NCI-H1436 (cell line): Measurements from ENCODE around the gene TUBB8B.
"Not testable (repeated sequence)": the region's sequence is repeated elsewhere in the genome, so short reads cannot be mapped to it uniquely, and the experiment has no call there.

Experiments
- DNase-seq: peaks from one replicate; lab custom pipeline; 2025; lab: John Stamatoyannopoulos, UW

Gene TUBB8B

DNA sequence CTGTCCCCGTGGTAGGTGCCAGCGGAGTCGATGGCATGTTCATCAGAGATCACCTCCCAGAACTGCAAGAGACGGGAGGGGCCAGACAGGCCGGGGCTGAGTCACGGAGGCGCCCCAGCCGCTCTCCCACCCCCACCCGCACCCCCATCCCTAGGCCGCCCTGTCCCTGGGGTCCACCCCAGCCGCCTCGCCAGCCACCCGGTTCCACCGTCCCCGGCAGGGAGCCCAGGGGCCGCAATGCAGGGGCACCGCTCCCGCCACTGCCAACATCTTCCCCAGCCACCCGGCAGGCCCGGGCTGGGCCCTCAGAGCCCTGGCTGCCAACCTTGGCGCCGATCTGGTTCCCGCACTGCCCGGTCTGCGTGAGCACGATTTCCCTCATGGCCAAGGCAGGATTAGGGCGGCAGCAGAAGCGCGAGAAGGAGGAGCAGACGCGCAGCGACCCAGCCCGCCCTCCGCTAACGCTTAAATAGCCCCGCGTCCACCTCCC lies at the start of gene TUBB8B:
TUBB8B (minus strand) TSS at position 440 of the 490 bp plus-strand sequence; CDS start at position 382, 58 bp downstream.
- not testable (repeated sequence) for DNase-seq

DNA sequence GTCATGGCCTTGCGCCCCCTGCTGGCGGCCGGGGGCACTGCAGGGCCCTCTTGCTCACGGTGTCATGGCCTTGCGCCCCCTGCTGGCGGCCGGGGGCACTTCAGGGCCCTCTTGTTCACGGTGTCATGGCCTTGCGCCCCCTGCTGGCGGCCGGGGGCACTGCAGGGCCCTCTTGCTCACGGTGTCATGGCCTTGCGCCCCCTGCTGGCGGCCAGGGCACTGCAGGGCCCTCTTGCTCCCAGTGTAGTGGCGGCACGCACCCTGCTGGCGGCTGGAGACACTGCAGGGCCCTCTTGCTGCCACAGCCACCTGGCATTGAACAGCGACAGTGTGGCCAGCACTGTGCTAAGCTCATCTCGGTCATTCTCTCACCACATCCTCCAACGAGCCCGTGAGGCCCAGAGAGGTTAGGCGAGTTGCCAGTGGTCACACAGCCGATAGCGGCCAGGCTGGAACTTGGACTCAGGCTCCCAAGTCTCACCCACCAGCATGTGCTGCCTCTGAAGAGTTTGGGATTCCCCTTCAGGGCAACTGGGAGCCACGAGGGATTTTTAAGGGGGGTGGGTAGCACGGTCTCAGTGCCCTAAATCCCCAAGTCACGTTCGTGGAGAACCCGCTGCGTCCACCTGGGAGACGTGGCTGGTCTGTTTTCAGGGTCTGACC lies 48.0 kb upstream of the TUBB8B start:
- not testable (repeated sequence) for DNase-seq

DNA sequence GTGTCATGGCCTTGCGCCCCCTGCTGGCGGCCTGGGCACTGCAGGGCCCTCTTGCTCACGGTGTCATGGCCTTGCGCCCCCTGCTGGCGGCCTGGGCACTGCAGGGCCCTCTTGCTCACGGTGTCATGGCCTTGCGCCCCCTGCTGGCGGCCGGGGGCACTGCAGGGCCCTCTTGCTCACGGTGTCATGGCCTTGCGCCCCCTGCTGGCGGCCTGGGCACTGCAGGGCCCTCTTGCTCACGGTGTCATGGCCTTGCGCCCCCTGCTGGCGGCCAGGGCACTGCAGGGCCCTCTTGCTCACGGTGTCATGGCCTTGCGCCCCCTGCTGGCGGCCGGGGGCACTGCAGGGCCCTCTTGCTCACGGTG lies 47.3 kb upstream of the TUBB8B start:
- DNase-seq, result not testable (repeated sequence)

DNA sequence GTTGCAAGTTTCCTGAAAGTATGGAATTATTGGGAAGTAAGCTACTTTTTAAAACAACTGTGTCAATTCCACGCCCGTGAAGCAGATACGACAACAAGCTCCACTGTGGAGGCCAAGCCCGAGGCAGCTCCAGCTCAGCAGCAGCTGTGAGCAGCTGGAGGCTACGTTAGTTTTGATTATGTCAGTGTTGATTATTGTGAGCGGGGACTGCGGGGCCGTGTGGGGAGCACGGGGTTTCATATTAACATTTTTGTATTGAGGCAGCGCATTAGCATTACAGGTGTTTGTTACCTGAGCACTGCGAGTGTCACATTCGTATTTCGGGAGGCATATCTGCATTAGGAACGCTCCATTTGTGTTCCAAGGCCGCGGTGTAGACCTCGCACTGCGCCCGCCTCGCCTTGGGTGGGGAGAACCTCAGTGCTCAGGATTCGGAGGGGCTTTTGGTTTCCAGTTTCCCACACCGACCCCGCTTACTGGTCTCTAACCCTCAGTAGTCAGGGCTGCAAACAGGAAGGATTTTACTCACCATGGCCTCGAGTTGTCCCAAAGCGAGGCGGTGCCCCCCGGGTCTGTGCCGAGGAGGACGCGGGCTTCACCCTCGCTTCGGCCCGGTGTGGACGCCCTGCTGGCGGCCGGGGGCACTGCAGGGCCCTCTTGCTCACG lies 46.8 kb upstream of the TUBB8B start:
- not testable (repeated sequence) for DNase-seq

DNA sequence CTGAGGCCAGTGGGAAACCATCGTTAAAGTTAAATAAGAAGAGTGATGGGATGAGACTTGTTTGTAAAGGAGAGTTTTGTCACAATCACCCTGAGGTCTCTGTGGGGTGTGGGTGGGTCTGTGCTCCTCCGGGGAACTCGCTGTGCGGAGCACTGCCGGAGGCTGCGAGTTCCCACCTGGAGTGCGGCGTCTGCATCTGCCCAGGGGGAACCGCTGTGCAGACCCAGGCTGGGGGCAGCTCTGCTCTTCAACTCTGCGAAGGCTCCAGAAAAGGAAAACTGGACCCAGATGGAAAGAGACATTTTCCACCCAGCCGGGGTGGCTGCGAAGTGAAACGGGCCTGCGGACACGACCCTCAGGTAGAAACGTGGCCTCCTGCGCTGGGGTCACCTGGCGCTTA lies 46.2 kb upstream of the TUBB8B start:
- DNase-seq, result not testable (repeated sequence)

DNA sequence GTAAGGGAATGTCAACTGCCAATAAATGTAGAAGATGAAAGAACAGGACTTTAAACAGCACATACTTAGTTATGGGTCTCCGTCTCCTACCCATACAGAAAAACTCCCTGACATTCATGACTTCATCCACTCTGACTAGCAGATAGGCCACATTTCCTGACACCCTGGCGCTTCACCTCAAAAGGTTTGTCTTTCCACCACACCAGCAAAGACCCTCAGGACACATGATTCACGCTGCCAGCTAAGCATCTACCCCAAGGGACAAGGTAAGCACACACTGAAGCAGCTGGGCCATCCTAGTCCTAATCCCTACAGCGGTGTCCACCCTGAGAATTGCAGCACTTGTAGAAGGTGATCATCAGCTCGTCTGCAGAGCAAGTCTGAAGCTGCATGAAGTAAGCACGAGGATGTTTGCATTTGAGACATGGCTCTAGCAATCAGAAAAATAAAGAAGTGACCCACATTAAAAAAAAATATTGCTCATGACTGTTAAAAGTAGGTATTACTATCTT lies 44.5 kb upstream of the TUBB8B start:
- not testable (repeated sequence) for DNase-seq

DNA sequence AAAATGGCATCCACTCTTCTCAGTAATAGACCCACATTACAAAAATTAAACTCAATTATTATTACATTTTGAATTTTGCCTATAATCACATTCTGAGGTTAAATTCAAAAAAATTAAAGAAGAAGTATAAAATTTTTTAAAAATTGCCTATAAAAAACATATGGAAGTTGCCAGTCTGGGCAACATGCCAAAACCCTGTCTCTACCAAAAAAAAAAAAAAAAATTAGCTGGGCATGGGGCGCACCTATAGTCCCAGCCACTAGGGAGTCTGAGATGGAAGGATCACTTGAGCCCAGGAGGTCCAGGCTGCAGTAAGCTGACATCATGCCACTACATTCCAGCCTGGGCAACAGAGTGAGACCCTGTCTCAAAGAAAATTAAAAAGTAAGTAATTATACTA lies 42.1 kb upstream of the TUBB8B start:
- DNase-seq, result not testable (repeated sequence)

DNA sequence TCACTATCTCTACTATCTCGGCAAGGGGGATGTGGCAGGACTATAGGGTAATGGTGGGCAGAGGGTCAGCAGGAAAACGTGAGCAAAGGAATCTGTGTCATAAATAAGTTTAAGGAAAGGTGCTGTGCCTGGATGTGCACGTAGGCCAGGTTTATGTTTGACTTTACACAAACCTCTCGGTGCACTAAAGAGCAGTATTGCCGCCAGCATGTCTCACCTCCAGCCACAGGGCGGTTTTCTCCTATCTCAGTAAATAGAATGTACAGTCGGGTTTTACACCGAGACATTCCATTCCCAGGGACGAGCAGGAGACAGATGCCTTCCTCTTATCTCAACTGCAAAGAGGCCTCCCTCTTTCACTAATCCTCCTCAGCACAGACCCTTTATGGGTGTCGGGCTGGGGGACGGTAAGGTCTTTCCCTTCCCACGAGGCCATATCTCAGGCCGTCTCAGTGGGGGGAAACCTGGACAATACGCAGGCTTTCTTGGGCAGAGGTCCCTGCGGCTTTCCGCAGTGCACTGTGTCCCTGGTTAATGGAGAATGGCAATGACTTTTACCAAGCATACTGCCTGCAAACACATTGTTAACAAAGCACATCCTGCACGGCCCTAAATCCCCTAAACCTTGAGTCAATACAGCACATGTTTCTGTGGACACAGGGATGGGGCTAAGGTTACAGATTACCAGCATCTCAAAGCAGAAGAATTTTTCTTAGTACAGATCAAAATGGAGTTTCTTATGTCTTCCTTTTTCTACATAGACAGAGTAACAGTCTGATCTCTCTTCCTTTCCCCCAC lies 41.2 kb upstream of the TUBB8B start:
- not testable (repeated sequence) for DNase-seq

DNA sequence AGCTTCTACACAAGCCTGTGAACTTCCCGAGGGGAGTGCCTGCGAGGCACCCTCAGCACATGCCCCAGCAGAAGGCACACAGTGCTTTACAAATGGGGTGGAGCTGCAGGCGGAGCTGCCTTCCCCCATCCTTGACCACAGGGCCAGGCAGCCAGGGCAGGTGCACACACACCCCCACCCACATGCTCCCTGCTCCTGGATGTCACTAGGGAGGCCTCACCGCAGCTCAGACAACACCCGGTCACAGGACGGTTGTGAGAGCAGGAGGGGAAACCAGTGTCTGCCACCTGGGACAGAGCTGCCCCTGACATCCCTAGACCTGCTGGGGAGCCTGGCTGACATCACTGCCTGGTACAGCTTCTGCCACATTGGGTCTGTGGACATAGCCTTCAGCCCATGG lies 39.7 kb upstream of the TUBB8B start:
- not testable (repeated sequence) for DNase-seq

DNA sequence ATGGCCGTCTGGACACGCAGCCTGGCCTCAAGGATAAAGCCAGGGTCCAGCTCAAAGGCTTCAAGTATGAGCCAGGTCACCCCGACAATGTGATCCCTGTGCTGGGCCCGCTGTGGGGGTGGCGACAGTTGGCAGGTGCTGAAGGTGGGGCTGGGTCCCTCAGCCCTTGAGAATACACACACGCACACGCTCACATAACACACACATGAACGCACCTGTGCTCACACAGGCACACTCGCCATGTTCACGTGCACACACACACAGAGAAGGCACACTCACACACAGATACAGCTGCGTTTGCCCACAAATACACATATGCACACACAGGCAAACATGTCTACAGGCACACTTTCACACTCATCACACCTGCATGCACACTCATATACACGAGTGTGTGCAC lies 35.4 kb upstream of the TUBB8B start:
- not testable (repeated sequence) for DNase-seq

DNA sequence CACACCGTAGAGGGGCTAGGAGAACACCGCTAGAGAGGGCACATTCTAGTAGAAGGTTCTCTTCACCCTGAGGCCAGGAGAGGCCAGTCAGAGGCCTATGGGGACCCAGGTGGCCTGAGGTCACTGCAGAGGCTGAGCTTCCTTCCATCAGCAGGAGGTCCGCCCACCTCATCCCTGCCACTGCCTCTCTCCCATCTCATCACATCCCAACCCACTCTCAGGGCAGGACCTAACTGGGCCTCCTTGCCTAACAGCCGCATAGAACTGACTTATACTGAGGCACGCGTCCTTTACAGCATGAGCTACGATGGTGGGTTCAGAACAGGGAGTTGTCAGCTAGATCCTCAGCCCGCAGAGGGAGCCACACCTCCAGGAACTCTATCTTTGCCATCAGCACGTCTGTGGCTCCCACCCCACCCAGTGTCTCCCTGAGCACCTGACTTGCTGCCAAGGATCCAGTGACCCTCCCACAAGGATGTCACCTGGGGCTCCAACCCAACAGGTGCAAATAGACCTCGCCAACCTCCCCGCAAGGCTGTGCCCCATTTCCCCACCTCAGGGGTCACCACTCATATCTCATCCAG lies 33.3 kb upstream of the TUBB8B start:
- DNase-seq, result not testable (repeated sequence)

DNA sequence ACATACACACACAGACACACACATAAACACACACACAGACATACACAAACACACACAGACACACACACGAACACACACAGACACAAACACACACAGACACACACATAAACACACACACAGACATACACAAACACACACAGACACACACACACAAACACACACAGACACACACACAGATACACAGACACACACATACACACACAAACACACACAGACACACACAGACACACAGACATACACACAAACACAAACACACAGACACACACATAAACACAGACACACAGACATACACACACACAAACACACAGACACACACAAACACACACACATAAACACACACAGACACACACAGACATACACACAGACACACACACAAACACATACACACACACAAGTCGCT lies 31.5 kb upstream of the TUBB8B start:
- DNase-seq, result not testable (repeated sequence)

DNA sequence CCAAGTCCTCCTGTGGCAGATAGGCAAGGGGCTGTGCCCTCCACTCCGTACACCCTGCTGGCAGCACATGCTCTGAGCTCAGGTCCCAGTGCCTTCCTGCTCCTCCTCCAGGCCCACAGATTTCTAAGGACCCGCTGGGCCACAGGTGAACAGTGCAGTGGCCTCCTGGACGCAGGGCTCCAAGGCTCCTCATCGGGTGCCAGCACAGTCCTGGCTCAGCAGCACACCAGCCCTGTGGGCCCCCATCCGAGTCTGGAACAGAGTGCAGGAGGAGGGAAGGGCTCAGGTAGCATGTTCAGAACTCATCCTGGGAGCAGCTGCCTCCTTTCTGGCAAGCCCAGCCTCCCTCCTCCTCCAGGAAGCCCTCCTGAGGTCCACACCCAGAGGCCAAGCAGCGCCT lies 30.8 kb upstream of the TUBB8B start:
- not testable (repeated sequence) for DNase-seq

DNA sequence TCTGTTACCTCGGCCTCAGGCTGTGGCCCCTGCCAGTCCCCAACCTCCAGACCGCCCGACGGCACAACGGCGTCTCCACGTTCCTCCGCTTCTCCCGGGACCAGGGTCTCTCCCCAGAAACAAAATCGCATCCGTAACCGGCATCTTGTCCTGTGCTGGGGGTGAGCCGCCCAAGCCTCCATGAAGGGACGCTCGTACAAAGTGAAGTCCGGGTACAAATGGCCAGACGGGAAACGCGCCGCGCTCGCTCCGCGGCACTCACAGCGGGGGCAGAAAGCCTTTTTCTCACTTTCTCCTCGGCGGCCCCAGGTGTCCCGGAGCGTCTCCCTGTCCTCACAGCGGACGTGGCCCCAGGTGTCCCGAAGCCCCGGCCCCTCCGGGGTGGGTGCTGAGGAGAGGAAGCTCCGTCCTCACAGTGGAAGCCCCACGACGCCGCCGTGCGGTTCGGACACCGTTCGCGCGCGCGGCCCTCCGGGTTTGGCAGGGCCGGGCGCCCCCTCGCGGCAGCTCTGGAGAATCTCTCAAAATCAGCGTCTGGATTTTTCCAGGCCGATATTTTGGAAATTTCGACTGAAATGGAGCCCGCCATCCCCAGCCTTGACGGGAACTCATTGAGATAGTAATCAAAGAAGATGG lies 26.2 kb upstream of the TUBB8B start:
- DNase-seq, result not testable (repeated sequence)

DNA sequence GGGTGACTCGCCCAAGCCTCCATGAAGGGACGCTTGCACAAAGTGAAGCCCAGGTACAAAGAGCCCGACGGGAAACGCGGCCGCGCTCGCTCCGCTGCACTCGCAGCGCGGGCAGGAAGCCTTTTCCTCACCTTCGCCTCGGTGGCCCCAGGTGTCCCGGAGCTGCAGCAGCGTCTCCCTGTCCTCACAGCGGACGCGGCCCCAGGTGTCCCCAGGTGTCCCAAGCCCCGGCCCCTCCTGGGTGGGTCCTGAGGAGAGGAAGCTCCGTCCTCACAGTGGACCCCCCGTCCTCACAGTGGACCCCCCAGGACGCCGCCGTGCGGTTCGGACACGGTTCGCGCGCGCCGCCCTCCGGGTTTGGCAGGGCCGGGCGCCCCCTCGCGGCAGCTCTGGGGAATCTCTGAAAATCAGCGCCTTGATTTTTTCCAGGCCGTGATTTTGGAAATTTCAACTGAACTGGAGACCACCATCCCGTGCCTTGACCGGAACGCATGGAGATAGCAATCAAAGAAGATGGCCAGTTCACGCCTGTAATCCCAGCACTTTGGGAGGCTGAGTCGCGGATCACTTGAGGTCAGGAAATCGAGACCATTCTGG lies 23.9 kb upstream of the TUBB8B start:
- DNase-seq, result not testable (repeated sequence)

DNA sequence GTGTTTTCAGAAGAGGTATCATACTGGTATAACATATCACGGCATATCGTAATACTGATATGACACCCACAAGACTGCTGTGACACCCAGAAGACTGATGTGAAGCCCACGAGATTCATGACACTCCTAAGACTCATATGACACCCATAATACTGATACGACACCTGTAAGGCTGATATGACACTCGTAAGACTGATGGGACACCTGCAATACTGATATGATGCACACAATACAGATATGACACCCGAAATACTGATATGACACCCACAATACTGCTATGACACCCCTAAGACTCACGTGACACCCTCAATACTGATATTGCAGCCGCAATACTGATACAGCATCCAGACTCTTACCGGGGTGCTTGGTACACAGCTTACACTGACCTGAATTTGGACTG lies 18.3 kb upstream of the TUBB8B start:
- not testable (repeated sequence) for DNase-seq

DNA sequence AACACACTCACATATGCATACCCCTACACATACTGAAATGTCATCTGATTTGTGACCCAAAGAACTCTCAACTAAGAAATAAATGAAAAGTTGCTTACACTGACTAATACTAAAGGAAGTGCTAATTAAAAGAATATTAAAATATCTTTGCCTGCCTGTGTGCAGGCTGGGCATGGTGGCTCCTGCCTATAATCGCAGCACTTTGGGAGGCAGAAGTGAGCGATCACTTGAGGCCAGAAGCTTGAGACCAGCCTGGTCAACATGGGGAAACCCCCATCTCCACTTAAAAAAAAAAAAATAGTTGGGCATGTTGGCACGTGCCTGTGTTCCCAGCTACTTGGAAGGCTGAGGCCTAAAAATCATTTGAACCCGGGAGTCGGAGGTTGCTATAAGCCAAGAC lies 14.9 kb upstream of the TUBB8B start:
- not testable (repeated sequence) for DNase-seq

DNA sequence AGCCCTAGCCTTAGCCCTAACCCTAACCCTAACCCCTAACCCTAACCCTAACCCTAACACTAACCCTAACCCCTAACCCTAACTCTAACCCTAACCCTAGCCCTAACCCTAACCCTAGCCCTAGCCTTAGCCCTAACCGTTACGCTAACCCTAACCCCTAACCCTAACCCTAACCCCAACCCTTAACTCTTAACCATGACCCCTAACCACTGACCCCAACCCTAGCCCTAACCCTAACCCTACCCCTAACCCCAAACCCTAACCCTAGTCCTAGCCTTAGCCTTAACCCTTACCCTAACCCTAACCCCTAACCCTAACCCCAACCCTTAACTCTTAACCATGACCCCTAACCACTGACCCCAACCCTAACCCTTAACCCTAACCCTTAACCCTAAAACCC lies 14.2 kb upstream of the TUBB8B start:
- DNase-seq, result not testable (repeated sequence)

DNA sequence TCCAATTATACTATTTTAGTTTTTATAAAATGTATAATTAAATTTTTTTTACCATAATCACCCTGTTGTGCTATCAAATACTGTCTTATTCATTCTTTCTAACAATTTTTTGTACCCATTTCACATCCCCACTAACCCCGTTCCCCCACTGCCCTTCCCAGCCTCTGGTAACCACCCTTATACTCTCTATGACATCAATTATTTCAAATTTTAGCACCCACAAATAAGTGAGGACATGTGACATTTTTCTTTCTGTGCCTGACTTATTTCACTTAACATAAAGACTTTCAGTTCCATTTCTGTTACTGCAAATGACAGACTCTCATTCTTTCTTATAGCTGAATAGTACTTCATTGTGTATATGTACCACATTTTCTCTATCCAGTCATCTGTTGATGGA lies 5.0 kb upstream of the TUBB8B start:
- DNase-seq, result not testable (repeated sequence)

DNA sequence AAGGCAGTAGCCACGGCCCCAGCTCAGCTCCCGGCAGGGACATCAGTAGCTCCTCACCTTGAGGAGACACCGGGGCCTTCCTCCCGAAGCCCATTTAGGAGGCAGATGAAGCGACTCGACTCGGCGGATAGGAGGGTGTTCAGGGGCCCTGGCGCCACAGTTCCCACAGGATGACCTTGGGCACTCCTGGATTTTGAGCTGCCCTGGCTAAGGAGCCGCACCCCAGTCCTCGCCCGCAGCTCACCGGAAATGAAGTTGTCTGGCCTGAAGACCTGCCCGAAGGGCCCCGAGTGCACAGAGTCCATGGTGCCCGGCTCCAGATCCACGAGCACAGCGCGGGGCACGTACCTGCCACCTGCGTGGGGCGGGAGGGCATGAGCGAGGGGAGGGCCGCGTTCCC lies 719 bp downstream of the TUBB8B start:
- DNase-seq, result not testable (repeated sequence)

DNA sequence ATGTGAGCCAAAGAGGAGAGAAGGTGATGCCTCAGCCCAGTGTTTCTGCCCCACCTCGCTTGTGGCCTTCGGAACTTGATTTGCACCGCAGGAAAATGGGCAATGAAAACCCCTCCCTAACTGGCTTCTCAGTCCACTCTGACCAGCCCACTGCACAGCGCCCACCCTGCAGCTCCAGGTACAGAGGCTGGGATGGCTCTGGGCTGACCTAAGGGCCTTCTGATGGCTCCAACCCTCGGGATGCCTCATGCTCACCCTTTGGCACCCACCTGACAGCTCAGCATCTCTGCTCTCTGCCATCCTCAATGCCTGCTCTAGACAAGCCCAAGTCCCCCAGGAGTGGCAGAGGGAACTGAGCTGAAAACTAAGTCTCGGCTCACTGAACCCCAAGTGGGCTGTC lies 36.2 kb downstream of the TUBB8B start:
- DNase-seq, result not testable (repeated sequence)
